H1 (cell line): ENCODE data around the gene DDR2. TPM values are rescaled to one million over a fixed set of nuclear protein-coding genes. Genes with fewer than 3 reads are reported as not detected.

Experiments
- CTCF ChIA-PET: fragments of 300-600 bp; sonication (Branson Sonifier 250); formaldehyde crosslinking; loops from one replicate; lab custom pipeline; 2021; ENCODE audit not compliant: partially characterized antibody; lab: Charles Lee
- POLR2A ChIA-PET: fragments of 300-600 bp; sonication (Branson Sonifier 250); formaldehyde crosslinking; loops from one replicate; lab custom pipeline; 2021; ENCODE audit warnings: inconsistent platforms; ENCODE audit not compliant: partially characterized antibody; lab: Charles Lee
- DNase-seq, 2 experiments: peaks; one replicate each; pipeline versions ENCODE4 v3.0.0 to v3.0.0-alpha.2; 2010 to 2022; ENCODE audit warnings: low spot score in 2 of 2, low read depth in 1 of 2, mixed read lengths in 1 of 2
- FAIRE-seq: peaks from 2 replicates; lab custom pipeline; 2011; peaks lifted over from hg19 to GRCh38; lab: Jason Lieb, UNC
- H2AFZ ChIP-seq: 2 replicates; pipeline ENCODE4 v1.8.1; 2012; ENCODE audit warnings: low read length, inconsistent platforms
- H2AK5ac ChIP-seq: 2 replicates; pipeline ENCODE4 v1.6.1; 2013; ENCODE audit warnings: low read depth, low read length
- H2BK120ac ChIP-seq: replicated peaks from 2 replicates; pipeline ENCODE3; 2013; ENCODE audit warnings: low read depth, low read length, inconsistent platforms
- H2BK12ac ChIP-seq: 2 replicates; pipeline ENCODE4 v1.6.1; 2013; ENCODE audit warnings: low read depth, low read length
- H2BK15ac ChIP-seq: 2 replicates; pipeline ENCODE4 v1.6.1; 2013; ENCODE audit warnings: low read length
- H2BK20ac ChIP-seq: 2 replicates; pipeline ENCODE4 v1.6.1; 2013; ENCODE audit warnings: low read length
- H2BK5ac ChIP-seq: 2 replicates; pipeline ENCODE4 v1.6.1; 2013; ENCODE audit warnings: low read depth, low read length
- H3K14ac ChIP-seq: 2 replicates; pipeline ENCODE4 v1.6.1; 2013; ENCODE audit warnings: inconsistent platforms; ENCODE audit not compliant: insufficient read length
- H3K18ac ChIP-seq: 2 replicates; pipeline ENCODE4 v1.6.1; 2013; ENCODE audit warnings: low read length; ENCODE audit errors: extremely low read depth
- H3K23ac ChIP-seq: 2 replicates; pipeline ENCODE4 v1.6.1; 2013; ENCODE audit warnings: inconsistent platforms; ENCODE audit not compliant: insufficient read length
- H3K23me2 ChIP-seq: 2 replicates; pipeline ENCODE4 v1.6.1; 2013; ENCODE audit warnings: low read depth, low read length
- H3K27ac ChIP-seq: 2 replicates; pipeline ENCODE4 v1.6.1; 2011; ENCODE audit warnings: low read depth, low read length, inconsistent platforms
- H3K27me3 ChIP-seq, 4 experiments: replicated peaks in 1 of 4; 1 replicate in 1 of 4; 2 replicates in 3 of 4; pipeline versions ENCODE4 v1.6.1 to v1.8.1; 2011 to 2013; ENCODE audit warnings: low read length in 3 of 4, mild to moderate bottlenecking in 3 of 4, inconsistent platforms in 2 of 4, mixed read lengths in 2 of 4, moderate library complexity in 1 of 4; ENCODE audit not compliant: control insufficient read depth in 3 of 4, insufficient read depth in 3 of 4; ENCODE audit errors: extremely low read depth in 1 of 4
- H3K36me3 ChIP-seq, 4 experiments: 2 replicates each; pipeline versions ENCODE4 v1.6.1 to v1.8.1; 2011 to 2013; ENCODE audit warnings: mild to moderate bottlenecking in 4 of 4, low read length in 3 of 4, moderate library complexity in 2 of 4, control low read depth in 1 of 4, inconsistent platforms in 1 of 4; ENCODE audit not compliant: insufficient read depth in 4 of 4, control insufficient read depth in 2 of 4
- H3K4ac ChIP-seq: replicated peaks from 2 replicates; pipeline ENCODE3; 2013; ENCODE audit warnings: low read length, low read depth, mixed read lengths, inconsistent platforms; ENCODE audit not compliant: insufficient read length
- H3K4me1 ChIP-seq, 4 experiments: replicated peaks in 1 of 4; 1 replicate in 1 of 4; 2 replicates in 3 of 4; pipeline versions ENCODE4 v1.6.1 to v1.8.1; 2011 to 2013; ENCODE audit warnings: low read length in 3 of 4, inconsistent platforms in 2 of 4, mixed read lengths in 1 of 4; ENCODE audit not compliant: insufficient read depth in 4 of 4, control insufficient read depth in 3 of 4
- H3K4me2 ChIP-seq, 2 experiments: 2 replicates each; pipeline versions ENCODE4 v1.6.1 to v1.8.1; 2011 to 2013; ENCODE audit warnings: low read depth in 2 of 2, low read length in 2 of 2, control low read depth in 1 of 2, inconsistent platforms in 1 of 2, mild to moderate bottlenecking in 1 of 2; ENCODE audit not compliant: insufficient read depth in 1 of 2
- H3K4me3 ChIP-seq, 4 experiments: fragments of 200-600, 300-600 bp in 1 of 4; sonication (generic), shearing (Covaris generic), sonication (Bioruptor Twin) in 1 of 4; 2 replicates each; pipeline versions ENCODE4 v1.5.1 to v1.8.1; 2011 to 2016; ENCODE audit warnings: low read length in 4 of 4, low read depth in 3 of 4, control low read depth in 2 of 4, inconsistent platforms in 2 of 4, mild to moderate bottlenecking in 2 of 4, mixed read lengths in 1 of 4, moderate library complexity in 1 of 4; ENCODE audit not compliant: insufficient read depth in 2 of 4; ENCODE audit errors: extremely low read depth in 1 of 4
- H3K56ac ChIP-seq: replicated peaks from 2 replicates; pipeline ENCODE3; 2013; ENCODE audit warnings: low read depth, mild to moderate bottlenecking, mixed read lengths, low read length, inconsistent platforms; ENCODE audit not compliant: insufficient read length
- H3K79me1 ChIP-seq: 2 replicates; pipeline ENCODE4 v1.6.1; 2013; ENCODE audit warnings: low read depth, low read length, control low read depth
- H3K79me2 ChIP-seq, 2 experiments: 2 replicates each; pipeline versions ENCODE4 v1.6.1 to v1.8.1; 2012 to 2013; ENCODE audit warnings: low read length in 2 of 2, mild to moderate bottlenecking in 2 of 2, inconsistent platforms in 1 of 2; ENCODE audit not compliant: insufficient read depth in 2 of 2, control insufficient read depth in 1 of 2
- H3K9ac ChIP-seq, 4 experiments: replicated peaks in 1 of 4; 1 replicate in 1 of 4; 2 replicates in 3 of 4; pipeline versions ENCODE4 v1.6.1 to v1.8.1; 2011 to 2013; ENCODE audit warnings: low read depth in 3 of 4, low read length in 3 of 4, control low read depth in 2 of 4, mild to moderate bottlenecking in 2 of 4, moderate library complexity in 2 of 4, inconsistent platforms in 1 of 4; ENCODE audit errors: extremely low read depth in 1 of 4
- H3K9me3 ChIP-seq, 2 experiments: 2 replicates each; pipeline versions ENCODE4 v1.6.1 to v1.8.1; 2012 to 2013; ENCODE audit warnings: mild to moderate bottlenecking in 2 of 2, moderate library complexity in 2 of 2, control low read depth in 1 of 2, inconsistent platforms in 1 of 2, low read depth in 1 of 2, low read length in 1 of 2, mixed read lengths in 1 of 2; ENCODE audit not compliant: insufficient read depth in 2 of 2
- H4K20me1 ChIP-seq, 2 experiments: replicated peaks in 1 of 2; 2 replicates each; pipeline versions ENCODE3 to v1.8.1; 2011 to 2013; ENCODE audit warnings: inconsistent platforms in 2 of 2, low read length in 2 of 2, mild to moderate bottlenecking in 1 of 2; ENCODE audit not compliant: insufficient read depth in 2 of 2, control insufficient read depth in 1 of 2
- H4K5ac ChIP-seq: 2 replicates; pipeline ENCODE4 v1.6.1; 2013; ENCODE audit warnings: low read length, low read depth, mixed read lengths, inconsistent platforms; ENCODE audit not compliant: insufficient read length
- H4K8ac ChIP-seq: 2 replicates; pipeline ENCODE4 v1.8.0; 2013; ENCODE audit warnings: mild to moderate bottlenecking, moderate library complexity, low read length, inconsistent platforms; ENCODE audit not compliant: insufficient read depth; ENCODE audit errors: extremely low read depth
- H4K91ac ChIP-seq: replicated peaks from 2 replicates; pipeline ENCODE3; 2013; ENCODE audit warnings: low read length, mixed read lengths, inconsistent platforms; ENCODE audit not compliant: insufficient read length
- BACH1 ChIP-seq: IDR thresholded peaks from 2 replicates; pipeline ENCODE4 v1.6.1; 2012; ENCODE audit warnings: low read length, improper control_type of control experiment
- CTBP2 ChIP-seq: IDR thresholded peaks from 2 replicates; pipeline ENCODE4 v1.7.0; 2011; ENCODE audit warnings: borderline replicate concordance, mild to moderate bottlenecking, moderate library complexity, mixed read lengths, low read length; ENCODE audit not compliant: insufficient read depth, insufficient read length
- GTF2F1 ChIP-seq: IDR thresholded peaks from 2 replicates; pipeline ENCODE4 v1.6.1; 2012; ENCODE audit warnings: low read depth, low read length, improper control_type of control experiment, borderline replicate concordance
- RNF2 ChIP-seq: fragments of 200-900, 300-1000 bp; sonication (generic); IDR thresholded peaks from 2 replicates; pipeline ENCODE4 v1.7.1; 2016; ENCODE audit warnings: borderline replicate concordance, low read depth, mild to moderate bottlenecking, antibody characterized with exemption, low read length; ENCODE audit not compliant: poor library complexity, severe bottlenecking; ENCODE audit errors: missing control alignments
- SUZ12 ChIP-seq: fragments of 200-600 bp; sonication (generic); IDR thresholded peaks from 2 replicates; pipeline ENCODE4 v1.6.1; 2012; ENCODE audit warnings: mild to moderate bottlenecking, inconsistent platforms, low read length, moderate library complexity, mixed read lengths
- TAF7 ChIP-seq: optimal IDR thresholded peaks from 2 replicates; pipeline ENCODE3; 2011; ENCODE audit warnings: low read depth, mild to moderate bottlenecking, inconsistent platforms, low read length, moderate library complexity, borderline replicate concordance
- YY1 ChIP-seq: IDR thresholded peaks from 2 replicates; pipeline ENCODE4 v1.6.1; 2011; ENCODE audit warnings: low read depth, mild to moderate bottlenecking, low read length
- WGBS, 2 experiments: shearing (Covaris generic) in 1 of 2; methylation state at CpG; one replicate each; pipeline versions ENCODE4 v1.1.6 to v1.1.7; 2013 to 2015; ENCODE audit warnings: low lambda C conversion rate in 2 of 2, mixed read lengths in 2 of 2, inconsistent platforms in 1 of 2, low coverage in 1 of 2, missing lambda C conversion rate in 1 of 2; ENCODE audit not compliant: insufficient replicate concordance in 2 of 2, insufficient coverage in 1 of 2, insufficient read length in 1 of 2; ENCODE audit errors: extremely low coverage in 1 of 2, missing lambda C conversion rate in 1 of 2; 5-methylcytosine and 5-hydroxymethylcytosine counted together
- polyA plus RNA-seq, 7 experiments: library from polyadenylated mRNA; depleted of rRNA in 3 of 7; stranded (reverse) in 5 of 7; unstranded in 2 of 7; fragments of >200 nt in 5 of 7; fragments of 200-250 nt in 2 of 7; gene quantifications; 1 replicate in 5 of 7; 2 replicates in 1 of 7; 4 replicates in 1 of 7; pipeline versions ENCODE4 v1.2.1 to v1.2.3, GENCODE V29; 2011 to 2013; ENCODE audit warnings: missing spikeins in 2 of 7, mixed read lengths in 2 of 7
- total RNA-seq: library from RNA; stranded (reverse); fragmentation: NEBNext Ultra II Directional; extraction: Animal tissue kit (Norgen Biotek cat#: 25700); gene quantifications from 2 replicates; pipeline ENCODE4 v1.2.1, GENCODE V29; 2021
- TF ChIP-seq, protein P1 (sequence below): IDR thresholded peaks from 2 replicates; pipeline ENCODE4 v1.6.1; 2012; ENCODE audit warnings: inconsistent platforms
- TF ChIP-seq, protein P2 (sequence below): IDR thresholded peaks from 2 replicates; pipeline ENCODE4 v1.6.1; 2012; ENCODE audit warnings: inconsistent platforms
- TF ChIP-seq, protein P3 (sequence below): IDR thresholded peaks from 2 replicates; pipeline ENCODE4 v1.6.1; 2012; ENCODE audit warnings: low read length, inconsistent platforms

DDR2 gene
- total and polyA plus RNA-seq, 2 of the 8 experiments (the other 6 are each of a cell fraction or from before 2014, with no cell fraction given) = 1.00 to 2.1 TPM

DNA sequence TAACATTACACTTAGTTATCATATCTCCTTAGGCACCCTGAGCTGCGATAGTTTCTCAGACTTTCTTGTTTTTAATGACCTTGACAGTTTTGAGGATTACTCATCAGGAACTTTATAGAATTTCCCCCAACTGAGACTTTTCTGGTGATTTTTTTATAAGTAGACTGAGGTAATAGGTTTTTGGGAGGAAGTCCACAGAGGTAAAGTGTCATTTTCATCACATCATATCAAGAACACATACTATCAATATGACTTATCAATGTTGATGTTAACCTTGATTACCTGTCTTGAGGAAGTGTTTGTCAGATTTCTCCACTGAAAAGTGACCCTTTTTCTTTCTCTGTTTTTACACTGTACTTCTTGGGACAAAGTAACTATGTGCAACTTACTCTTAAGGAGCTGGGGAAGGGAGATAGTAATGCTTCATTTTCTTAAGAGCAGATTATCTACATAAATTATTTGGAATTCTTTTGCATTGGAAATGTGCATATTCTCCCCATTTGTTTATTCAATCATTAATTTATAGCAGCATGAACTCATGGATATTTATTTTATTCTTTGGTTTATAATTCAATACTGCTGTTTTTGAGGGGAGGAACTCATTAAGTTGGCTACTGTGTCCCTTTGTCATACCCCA, 85.4 kb downstream of the DDR2 start:
- WGBS, 2 experiments = 92% methylated on average over 1 of the region's 1 CpG; no CpG with 5 or more reads in 1 of the 2 experiments
- no peak for FAIRE-seq
- TF ChIP-seq, protein P1, sequence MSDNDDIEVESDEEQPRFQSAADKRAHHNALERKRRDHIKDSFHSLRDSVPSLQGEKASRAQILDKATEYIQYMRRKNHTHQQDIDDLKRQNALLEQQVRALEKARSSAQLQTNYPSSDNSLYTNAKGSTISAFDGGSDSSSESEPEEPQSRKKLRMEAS = no peak
- TF ChIP-seq BACH1 (no peak), SUZ12 (no peak), GTF2F1 (no peak), CTBP2 (no peak), RNF2 (no peak), TAF7 (no peak), YY1 (no peak)
- TF ChIP-seq, protein P2, sequence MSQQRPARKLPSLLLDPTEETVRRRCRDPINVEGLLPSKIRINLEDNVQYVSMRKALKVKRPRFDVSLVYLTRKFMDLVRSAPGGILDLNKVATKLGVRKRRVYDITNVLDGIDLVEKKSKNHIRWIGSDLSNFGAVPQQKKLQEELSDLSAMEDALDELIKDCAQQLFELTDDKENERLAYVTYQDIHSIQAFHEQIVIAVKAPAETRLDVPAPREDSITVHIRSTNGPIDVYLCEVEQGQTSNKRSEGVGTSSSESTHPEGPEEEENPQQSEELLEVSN = no peak
- TF ChIP-seq, protein P3, sequence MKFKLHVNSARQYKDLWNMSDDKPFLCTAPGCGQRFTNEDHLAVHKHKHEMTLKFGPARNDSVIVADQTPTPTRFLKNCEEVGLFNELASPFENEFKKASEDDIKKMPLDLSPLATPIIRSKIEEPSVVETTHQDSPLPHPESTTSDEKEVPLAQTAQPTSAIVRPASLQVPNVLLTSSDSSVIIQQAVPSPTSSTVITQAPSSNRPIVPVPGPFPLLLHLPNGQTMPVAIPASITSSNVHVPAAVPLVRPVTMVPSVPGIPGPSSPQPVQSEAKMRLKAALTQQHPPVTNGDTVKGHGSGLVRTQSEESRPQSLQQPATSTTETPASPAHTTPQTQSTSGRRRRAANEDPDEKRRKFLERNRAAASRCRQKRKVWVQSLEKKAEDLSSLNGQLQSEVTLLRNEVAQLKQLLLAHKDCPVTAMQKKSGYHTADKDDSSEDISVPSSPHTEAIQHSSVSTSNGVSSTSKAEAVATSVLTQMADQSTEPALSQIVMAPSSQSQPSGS = no peak

More for the DNA sequence above, 85.4 kb downstream of the DDR2 start:
- no peak overlapping the region for H4K8ac ChIP-seq
- H3K79me2 ChIP-seq = no peaks in the 10 kb centered on the region
- no peaks in the 10 kb centered on the region for H3K4me1 ChIP-seq
- no peak overlapping the region for H2AFZ ChIP-seq
- no peak overlapping the region for H3K27ac ChIP-seq
- H3K23ac ChIP-seq = no peak overlapping the region
- H4K91ac ChIP-seq = no peak overlapping the region
- no peak overlapping the region for H3K4ac ChIP-seq
- no peak overlapping the region for H2BK12ac ChIP-seq
- H3K14ac ChIP-seq = no peak overlapping the region
- no peak overlapping the region for H2AK5ac ChIP-seq
- H3K4me2 ChIP-seq = no peak overlapping the region
- H2BK20ac ChIP-seq = no peak overlapping the region
- H3K56ac ChIP-seq = no peak overlapping the region
- H4K5ac ChIP-seq = no peak overlapping the region
- H3K9ac ChIP-seq = no peak overlapping the region
- no peaks in the 10 kb centered on the region for H3K27me3 ChIP-seq
- H2BK120ac ChIP-seq = no peak overlapping the region
- no peaks in the 10 kb centered on the region for H3K9me3 ChIP-seq
- no peak overlapping the region for H3K4me3 ChIP-seq
- no peak overlapping the region for H2BK5ac ChIP-seq
- no peaks in the 10 kb centered on the region for H3K79me1 ChIP-seq
- CTCF ChIA-PET = no interaction called here
- no peak overlapping the region for H3K18ac ChIP-seq
- DNase-seq = no peak
- H3K23me2 ChIP-seq = no peaks in the 10 kb centered on the region
- H3K36me3 ChIP-seq = no peaks in the 10 kb centered on the region
- POLR2A ChIA-PET = no interaction called here
- no peak overlapping the region for H2BK15ac ChIP-seq
- no peaks in the 10 kb centered on the region for H4K20me1 ChIP-seq
